HPDE6-E6E7 (cell line): ENCODE measurements around the gene RAD51AP2.
"Not testable (repeated sequence)": the region's sequence is repeated elsewhere in the genome, so short reads cannot be mapped to it uniquely, and the experiment has no call there.

Experiments
- DNase-seq: peaks from one replicate; pipeline ENCODE4 v3.0.0; 2011; ENCODE audit warnings: missing footprints; ENCODE audit errors: extremely low spot score

RAD51AP2 gene

DNA sequence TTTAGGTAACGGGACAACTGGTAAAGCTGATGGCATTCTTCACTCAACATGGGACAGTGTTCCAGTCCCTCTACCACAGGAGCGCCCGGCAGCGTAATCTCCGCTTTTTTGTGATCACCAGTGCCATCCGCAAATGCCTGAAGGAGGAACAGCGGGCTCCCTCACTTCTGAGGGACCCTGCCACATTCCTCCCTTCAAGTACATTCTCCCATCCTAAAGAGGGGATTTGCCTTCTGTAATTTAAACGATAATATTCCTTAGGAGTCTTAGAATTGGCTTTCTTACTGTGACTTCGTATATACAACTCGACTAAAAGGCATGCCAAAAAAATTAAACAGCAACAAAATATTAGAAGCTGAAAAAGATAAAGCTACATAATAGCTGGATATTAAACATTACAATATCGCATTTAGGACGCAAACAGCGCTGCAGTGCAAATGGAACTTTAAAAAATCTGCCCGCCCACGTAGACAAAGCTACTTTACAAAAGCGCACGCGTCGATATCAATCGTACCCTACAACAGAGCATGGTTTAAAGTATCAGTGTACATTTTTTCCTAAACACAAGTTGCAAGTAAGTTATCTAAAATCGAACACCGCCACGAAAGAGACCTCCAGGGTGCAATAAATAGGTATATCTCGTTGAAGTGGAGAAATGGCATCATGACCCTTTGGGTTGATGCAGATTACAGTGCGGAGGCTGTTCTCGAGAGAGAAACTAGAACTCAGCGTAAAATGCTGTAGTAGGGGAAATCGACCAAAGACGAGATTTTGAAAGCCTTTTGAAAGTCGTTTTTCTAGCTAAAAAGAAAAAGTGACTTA, 20.0 kb upstream of the RAD51AP2 start:
- DNase-seq: no peak

DNA sequence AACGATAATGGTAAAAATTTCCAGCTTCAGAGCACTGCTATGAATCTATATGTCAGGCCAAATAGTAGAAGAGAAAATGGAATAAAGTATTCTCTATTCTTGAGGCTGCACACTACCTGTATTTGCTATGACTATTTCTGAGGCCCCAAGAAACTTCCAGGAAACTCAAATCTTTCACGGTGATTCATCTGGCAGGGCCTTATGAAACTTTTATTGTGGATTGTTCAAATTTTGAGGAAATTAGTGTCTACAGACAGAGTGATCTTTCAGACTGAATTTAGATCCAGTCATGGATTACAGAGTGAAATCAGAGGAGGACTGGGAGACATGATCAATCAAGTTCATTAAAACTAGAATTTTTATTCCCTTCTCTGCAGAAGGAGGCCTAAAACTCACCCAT, 18.2 kb upstream of the RAD51AP2 start:
- no peak for DNase-seq

DNA sequence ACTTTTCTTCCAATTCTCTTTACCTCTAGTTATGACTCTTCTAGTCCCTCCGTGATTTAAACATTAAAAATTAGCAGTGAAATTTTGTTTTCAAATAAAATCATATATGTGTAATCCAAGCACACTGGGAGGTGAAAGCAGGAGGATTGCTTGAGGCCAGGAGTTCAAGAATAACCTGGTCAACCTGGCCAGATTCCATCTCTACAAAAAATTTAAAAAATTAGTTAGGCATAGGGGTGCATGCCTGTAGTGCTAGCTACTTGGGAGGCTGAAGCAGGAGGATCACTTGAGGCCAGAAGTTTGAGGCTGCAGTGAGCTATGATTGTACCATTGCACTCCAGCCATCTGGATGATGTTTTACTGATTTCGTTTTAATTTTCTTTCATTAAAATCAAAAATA, 15.3 kb upstream of the RAD51AP2 start:
- DNase-seq: no peak

DNA sequence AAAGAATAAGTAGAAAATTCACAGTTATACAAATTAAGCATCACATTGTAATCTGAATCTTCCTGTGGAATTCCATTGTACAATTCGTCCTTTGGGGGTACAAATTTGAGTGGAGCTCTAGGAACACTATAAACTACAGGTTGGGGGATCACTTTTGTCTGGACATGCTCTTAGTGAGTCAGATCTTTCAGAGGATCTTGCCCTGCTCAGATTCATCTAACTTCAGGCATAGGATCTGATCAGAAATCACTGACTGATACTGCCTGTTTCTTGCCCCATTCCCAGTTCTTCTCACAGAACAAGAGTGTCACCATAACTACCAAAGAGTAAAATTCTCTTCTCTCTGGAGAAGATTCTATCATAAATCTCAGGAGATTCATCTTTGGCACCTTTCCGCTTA, 11.5 kb upstream of the RAD51AP2 start:
- DNase-seq: no peak

DNA sequence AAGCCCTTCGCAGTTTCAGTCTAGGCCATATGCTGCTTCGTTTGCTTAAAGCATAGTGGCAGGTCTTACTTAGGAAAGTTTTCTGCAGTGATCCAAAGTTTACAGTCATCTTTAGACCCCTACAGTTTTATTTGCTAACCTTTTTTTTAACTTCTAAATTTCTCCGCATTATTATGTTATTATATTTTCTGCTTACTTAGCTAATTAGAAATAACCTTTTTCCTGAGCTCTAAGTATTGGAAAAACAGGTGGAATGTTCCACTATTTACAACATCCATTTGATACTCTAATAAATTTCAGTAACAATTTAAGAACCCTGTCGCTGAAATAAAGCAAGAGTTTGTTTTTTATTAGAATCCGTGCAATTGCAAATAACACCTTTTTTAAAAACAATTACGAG, 4.1 kb upstream of the RAD51AP2 start:
- DNase-seq: no peak

DNA sequence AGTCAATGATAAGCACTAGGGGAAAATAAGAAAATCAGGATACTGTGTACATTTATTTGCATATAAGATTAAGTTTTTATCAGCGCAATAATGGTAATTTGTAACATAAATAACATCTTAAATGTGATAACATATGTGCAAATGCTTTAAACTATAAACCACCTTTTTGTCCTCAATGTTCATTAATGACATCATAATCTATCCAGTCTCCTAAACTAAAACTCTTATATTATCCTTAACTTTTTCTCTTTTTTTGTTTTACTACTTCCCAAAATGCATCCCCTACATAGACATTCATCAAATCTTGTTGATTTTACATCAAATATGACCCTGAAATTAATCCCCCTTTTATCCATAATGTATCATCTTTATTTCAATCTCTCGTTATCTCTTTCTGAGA, 3.4 kb upstream of the RAD51AP2 start:
- DNase-seq: no peak

DNA sequence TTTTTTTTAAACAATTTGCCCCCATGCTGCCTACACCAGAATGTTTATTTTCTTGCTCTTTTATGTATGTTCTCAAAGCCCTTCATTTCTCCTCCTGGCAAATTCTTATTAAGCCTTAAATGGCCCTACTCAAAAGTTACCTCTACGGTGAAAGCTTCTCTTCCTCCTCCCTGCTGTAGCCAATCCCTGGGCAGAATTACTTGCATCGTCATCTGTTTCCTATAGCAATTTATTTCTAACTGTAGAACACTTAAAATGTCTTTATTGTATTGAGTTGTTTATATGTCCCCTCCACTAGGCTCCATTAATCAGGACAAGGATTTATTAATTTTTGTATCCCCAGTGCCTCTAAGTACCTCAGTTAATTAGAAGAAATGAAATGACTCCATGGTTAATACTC, 2.5 kb upstream of the RAD51AP2 start:
- DNase-seq: no peak

DNA sequence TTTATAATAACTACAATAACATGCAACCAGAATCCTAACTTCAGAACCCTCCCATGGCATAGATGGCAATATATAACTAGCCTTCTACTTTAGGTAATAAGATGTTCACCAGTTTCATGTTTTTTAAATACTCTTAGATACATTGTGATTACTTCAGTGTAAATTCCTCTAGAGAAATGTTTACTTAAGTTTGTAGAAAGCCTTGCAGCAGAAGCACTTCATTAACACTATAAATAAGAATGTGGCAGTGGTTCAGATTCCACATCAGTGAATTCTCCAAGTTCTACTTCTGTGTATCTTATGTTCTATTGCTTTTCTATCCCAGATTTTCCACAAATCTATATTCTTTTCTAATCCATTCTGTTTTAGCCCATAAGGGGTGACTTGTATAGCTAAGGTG, 1.2 kb upstream of the RAD51AP2 start:
- no peak for DNase-seq

DNA sequence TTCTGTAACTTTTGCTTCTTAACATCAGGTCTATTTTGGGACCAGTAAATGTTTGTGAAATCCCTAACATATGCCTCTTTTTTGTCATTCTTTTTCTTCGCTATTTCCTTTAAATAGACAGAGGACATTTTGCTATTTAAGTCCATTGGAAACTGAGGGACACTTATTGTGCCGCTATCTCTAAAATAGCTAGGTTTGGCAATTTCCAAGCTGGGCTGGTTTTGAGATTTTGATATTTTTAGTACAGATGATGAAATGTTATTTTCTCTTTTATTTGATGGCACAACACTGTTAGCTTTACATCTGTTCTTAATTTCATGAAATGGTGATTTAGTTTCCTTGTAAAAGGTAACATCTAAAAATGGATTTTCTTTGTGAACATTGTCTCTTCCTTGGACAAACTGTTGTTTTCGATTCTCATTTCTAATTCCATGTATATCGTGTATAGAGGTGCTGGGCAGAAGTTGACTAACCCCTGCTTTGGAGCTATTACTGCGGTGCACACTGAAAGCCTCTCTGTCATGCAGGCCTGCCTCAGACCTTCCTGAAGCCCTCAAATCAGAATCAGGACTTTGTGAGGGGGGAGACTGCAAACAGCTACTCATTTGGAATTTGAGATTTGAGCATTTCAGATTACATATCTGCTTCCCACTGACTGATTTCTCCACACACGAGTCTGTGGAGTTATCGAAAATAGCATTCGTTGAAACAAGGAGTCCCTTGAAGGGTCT, 594 bp downstream of the RAD51AP2 start:
- DNase-seq: no peak

DNA sequence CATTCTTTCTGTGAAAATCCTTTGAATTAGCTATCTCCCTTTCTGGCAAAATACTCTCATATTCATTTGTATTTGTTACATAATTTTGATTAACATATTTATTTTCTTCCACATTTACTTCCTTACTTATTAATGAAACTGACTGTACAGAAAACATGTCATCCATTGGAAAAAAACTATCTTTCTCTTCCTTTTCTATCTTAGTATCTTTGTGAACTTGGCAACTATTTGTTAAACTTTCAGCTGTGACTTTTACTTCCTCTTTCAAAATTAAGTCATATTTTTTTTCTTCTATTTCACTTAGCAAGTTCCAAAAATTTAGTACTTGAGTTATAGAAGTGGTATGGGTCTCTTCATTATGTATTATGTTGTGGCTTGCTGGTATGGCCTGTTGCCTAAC, 2.6 kb downstream of the RAD51AP2 start:
- no peak for DNase-seq

DNA sequence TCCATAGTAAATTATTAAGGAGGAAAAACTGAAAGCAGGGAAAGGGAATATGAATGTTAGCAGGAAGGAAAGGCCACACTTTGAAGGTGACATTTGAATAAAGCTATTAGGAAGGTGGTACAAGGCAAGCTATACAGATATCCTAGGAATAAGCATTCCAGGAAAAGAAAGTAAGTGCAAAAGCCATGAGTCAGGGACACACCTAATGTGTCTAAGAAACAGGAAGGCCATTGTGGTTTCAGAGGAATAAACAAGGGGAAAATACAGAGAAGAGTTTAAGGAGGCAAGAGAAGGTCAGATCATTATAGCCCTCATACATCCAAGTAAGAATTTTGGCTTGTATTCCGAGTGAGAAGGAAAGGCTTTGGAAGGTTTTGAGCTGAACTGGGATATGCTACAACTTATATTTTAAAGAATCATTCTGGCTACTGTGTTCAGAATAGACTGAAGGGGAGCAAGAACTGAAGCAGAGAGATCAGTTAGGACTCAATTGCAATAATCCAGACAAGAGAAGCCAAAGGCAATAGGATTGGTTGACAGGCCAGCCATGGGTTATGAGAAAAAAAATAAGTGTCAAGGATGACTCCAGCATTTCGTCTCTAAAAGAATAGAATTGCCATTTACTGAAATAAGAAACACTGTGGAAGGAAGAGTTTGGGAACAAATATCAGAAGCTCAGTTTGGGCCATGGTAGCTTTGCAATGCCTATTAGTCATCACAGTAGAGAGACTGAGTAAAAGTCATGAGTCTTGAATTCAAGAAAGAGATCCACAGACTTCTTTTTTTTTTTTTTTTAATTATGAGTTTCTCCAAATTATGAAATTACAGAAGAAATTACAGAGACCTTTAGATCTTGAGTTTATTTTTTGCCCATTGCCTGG, 11.3 kb downstream of the RAD51AP2 start:
- peak; percentile 6 for DNase-seq

DNA sequence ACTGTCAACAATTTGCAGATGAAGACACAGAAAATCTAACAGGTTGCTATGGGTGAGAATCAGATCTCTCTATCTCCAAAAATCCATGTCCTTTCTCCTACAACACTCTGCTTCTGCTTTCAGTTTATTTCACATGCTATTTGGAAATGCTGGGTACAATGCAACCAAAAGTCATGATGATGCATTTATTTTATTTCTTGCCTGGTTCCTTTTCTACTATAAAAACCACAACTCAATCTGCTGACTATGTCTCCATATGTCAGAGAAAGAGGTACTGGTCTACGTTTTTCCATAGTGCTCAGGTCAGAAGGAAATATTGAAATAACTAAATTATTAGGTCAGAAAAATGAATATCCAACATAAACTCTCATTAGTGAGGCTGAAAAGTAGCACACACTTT, 20.5 kb downstream of the RAD51AP2 start:
- DNase-seq: no peak

DNA sequence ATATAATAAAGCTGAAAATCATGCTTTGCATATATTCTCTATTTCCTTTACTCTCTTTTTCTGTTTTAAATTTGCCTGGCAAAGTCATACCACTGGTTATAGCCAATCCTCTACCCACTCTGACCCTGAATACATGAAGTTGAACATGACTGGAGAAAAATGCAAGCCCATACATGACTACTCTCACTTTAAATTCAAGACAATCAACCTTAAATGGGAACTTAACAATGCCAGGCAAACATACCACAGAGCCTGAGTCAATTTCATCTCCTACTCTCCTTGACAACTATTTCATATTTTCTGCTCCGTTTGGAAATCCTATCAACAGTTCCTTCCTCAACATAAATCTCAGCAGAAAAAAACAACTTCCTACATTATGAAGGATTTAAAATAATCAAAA, 22.6 kb downstream of the RAD51AP2 start:
- peak; percentile 29 for DNase-seq

DNA sequence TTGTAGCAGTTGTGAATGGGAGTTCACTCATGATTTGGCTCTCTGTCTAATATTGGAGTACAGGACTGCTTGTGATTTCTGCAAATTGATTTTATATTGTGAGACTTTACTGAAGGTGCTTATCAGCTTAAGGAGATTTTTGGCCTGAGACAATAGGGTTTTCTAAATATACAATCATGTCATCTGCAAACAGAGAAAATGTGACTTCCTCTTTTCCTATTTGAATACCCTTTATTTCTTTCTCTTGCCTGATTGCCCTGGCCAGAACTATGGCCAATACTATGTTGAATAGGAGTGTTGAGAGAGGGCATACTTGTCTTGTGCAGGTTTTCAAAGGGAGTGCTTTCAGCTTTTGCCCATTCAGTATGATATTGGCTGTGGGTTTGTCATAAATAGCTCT, 28.1 kb downstream of the RAD51AP2 start:
- DNase-seq: not testable (repeated sequence)

DNA sequence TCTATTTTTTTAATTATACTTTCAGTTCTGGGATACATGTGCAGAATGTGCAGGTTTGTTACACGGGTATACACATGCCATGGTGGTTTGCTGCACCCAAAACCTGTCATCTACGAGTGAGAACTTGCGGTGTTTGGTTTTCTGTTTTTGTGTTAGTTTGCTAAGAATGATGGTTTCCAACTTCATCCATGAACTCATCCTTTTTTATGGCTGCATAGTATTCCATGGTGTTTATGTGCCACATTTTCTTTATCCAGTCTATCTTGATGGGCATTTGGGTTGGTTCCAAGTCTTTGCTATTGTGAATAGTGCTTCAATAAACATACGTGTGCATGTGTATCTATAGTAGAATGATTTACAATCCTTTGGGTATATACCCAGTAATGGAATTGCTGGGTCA, 29.6 kb downstream of the RAD51AP2 start:
- not testable (repeated sequence) for DNase-seq

DNA sequence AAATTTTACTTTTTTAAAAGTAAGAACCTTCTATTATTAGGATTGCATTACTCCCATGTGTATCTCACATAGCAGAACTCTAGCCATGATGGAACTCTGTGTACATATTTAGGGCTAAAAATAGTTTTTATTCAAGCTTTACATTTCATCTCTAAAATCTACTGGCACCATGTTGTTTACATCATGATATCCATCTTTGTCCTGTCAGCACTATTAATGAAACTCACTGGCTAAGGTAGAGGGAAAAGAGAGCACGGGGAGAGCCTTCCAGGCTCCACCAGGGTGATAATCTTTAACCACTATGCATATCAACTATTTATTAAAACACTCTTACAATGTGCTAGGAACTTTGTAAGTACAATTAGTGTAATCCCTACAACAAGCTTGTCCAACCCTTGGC, 34.7 kb downstream of the RAD51AP2 start:
- no peak for DNase-seq

DNA sequence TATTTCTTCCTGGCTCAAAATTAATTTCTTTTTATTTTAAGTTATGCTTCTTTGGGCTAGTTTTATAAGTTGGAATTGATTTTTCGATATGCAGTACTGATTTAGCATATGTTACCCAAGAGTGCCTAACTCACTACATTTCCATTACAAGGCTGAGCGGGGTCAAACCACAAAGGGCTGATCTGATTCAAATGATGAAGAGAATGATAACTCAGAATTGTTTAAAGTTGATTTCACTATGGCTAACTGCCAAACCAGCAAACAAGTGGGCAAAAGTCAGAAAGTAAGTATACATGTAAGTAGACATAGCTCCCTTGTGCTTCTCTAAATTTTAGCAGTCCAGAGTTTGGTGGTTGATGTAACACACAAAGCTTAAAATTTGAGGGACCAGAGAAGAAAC, 35.6 kb downstream of the RAD51AP2 start:
- DNase-seq: no peak

DNA sequence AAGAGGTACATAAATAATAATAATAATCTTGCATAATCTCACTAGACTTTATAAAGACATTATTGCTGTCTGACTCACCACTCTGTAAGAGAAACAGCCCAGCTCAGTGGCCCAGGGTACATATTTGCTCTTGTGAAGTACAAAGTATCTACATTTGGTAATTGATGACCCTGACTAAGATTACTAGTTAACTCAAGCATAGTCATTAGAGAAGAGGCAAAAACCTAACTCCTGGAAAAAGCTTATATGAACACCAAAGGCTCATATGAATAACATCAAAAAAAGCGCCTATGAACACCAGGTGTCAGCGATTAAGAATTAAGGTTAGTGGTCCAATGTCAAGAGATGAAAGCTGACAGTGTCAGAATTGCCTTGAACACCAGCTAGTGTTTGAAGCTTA, 38.4 kb downstream of the RAD51AP2 start:
- no peak for DNase-seq

DNA sequence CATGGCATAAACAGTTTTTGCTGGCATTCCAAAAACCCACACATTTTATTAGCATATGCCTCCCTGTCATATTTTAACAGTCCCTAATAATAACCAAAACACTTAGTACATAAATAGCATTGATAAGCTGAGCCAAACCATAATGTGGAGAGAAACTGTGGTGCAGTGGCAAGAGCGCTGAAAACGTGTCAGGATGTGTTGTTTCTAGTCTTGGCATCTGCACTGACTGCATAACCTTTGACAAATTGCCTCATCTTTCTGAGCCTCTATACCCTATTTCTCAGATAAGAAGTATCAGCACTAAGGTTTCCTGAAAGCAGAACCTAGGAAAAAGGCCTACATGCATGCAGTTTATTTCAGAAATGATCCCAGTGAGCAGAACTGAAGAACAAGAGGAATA, 41.4 kb downstream of the RAD51AP2 start:
- DNase-seq: no peak

DNA sequence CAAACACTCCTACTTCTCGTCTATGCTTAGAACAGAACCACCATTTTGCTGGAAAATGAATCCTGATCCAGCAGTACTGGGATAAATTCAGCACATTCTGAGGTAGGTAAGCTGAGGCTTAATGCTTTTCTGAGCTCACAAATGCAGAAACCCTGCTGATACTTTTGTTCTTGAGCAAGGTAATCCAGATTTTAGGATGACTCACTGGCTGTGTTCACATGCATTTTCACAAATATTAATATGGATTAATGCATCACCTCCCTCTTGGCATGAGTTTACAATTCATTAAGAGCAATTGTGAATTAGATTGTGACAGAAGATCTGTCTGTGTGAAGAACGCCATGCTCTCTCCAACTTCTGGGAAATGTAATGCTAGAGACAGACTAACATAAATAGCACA, 42.2 kb downstream of the RAD51AP2 start:
- DNase-seq: no peak

DNA sequence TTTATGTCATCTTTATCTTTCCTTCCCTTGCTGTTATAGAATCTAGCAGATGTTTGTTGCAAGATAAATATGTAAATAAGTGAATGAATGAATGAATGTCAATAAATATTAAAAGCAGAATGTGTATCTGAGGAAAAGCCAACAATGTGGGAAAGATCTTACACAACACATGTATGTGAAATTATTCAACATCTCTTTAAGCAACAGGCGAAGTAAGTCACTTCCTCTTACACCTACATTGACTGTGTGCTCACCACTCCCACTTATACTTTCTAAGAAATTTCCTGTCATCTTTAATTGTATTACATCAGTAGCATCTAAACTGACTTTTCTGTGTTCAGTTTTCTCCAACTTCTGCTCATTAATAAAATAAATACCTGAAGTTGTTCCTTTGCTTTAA, 43.0 kb downstream of the RAD51AP2 start:
- DNase-seq: no peak

DNA sequence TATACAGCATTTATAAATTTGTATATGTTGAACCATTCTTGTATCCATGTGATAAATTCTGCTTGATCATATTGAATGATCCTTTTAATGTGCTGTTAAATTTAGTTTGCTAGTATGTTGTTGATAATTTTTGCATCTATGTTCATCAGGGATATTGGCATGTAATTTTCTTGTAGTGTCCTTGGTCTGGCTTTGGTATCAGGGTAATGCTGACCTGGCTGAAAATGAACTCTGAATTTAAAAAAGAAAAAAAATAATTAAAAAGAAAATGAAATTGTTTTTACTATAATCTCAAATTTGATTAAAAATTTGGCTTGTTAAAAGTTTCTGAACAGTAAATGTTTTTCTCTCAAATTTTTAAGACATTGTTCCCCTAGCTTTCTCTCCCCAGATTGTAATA, 46.3 kb downstream of the RAD51AP2 start:
- no peak for DNase-seq
